Stimulated activated CD8-positive, alpha-beta memory T cell treated with anti-CD3 and anti-CD28 coated beads, Interleukin-12 subunit alpha, Interleukin-12 subunit beta, amount 100 ng/mL, for 1 hour (primary cell): ENCODE data around the gene PCIF1.
"Not testable (repeated sequence)": the region's sequence is repeated elsewhere in the genome, so short reads cannot be mapped to it uniquely, and the experiment has no call there.

Source experiments
- DNase-seq: peaks from one replicate; pipeline ENCODE4 v3.0.0-alpha.2; 2020; ENCODE audit warnings: low read depth

The PCIF1 gene

DNA sequence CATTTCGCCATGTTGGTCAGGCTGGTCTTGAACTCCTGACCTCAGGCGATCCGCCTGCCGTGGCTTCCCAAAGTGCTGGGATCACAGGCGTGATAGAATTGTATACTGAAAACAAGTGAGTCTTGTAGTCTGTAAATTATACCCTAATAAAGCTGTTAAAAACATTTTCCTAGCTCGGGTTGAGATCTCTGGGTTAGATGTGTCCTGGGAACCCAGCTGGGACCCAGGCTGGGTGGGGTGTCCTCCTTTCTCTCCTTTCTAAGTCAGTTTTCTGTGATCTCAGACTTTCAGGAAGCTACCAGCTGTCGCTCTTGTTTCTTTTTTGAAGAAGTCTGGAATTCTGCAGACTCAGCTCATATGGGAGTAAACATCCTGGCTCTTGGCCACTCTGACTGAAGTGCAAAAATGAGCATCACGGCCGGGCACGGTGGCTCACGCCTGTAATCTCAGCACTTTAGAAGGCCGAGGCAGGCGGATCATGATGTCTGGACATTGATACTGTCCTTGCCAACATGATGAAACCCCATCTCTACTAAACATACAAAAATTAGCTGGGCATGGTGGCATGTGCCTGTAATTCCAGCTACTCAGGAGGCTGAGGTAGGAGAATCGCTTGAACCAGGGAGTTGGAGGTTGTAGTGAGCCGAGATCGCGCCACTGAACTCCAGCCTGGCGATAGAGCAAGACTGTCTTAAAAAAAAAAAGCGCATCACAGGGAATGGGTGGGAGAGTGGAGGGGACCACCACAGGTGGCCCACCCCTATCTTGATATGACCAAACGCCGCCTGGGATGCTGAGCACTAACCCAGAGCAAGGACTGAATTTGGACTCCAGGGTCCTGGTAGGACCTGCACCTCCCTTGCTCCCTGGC is 9.9 kb upstream of the PCIF1 start:
- DNase-seq: no peak

DNA sequence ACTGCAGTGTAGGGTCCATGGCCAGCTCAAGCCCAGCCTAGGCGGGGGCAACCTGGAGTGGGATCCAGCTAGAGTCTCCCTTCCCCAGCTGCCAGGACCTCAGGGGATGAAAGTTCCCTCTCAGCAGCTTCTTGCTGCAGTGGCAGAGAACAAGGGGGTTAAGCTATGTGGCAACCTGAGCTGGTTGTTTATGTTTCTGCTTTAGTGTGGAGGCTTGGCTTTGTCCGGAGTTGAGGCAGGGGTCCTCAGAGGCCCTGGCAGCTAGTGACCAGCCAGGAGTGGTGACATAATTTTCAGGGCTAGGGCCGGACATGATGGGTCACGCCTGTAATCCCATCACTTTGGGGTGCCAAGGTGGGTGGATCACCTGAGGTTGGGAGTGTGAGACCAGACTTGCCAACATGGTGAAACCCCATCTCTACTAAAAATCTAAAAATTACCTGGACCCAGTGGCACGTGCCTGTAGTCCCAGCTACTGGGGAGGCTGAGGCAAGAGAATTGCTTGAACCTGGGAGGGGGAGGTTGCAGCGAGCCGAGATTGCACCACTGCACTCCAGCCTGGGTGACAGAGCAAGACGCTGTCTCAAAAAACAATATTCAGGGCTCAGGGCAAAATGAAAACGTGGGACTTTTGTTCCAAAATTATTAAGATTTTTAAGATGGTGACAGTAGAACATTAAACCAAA is 8.5 kb upstream of the PCIF1 start:
- no peak for DNase-seq

DNA sequence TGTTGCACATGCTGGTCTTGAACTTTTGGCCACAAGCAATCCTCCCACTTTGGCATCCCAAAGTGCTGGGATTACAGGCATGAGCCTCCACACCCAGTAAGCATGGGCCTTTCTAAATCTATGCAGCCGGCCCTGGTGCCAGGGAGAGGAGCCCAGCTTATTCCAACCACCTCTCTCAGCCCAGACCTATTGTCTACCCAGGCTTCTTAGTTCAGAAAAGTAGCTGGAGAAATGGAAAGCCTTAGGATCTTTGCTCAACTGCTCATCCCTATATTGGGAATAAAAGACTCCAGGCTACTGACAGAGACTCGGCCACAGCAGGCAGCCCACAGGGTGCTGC is 7.8 kb upstream of the PCIF1 start:
- no peak for DNase-seq

DNA sequence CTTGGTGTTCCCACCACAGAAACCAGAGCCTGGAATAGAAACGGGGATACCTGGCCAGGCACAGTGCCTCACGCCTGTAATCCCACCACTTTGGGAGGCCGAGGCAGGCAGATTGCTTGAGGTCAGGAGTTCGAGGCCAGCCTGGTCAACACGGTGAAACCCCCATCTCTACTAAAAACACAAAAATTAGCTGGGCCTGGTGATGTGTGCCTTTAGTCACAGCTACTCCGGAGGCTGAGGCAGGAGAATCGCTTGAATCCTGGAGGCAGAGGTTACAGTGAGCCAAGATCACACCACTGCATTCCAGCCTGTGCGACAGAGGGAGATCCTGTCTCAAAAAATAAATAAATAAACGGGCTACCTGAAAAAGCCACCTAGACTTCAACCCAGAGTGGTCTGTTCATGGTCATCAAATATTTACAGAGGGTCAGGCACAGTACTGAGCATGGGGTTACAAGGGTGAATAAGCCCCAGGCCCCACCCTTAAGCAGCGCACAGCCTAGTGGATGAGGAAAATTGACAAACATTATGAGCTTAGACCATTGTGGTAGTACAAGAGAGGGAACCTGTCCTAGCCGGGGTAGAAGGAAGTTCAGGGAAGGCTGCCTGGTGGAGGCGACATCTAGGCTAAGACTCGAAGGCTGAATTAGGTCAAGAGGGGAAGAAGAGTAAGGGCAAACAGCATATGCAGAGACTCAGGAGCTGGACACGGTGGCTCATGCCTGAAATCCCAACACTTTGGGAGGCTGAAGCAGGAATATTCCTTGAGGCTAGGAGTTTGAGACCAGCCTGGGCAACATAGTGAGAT is 7.2 kb upstream of the PCIF1 start:
- DNase-seq: no peak

DNA sequence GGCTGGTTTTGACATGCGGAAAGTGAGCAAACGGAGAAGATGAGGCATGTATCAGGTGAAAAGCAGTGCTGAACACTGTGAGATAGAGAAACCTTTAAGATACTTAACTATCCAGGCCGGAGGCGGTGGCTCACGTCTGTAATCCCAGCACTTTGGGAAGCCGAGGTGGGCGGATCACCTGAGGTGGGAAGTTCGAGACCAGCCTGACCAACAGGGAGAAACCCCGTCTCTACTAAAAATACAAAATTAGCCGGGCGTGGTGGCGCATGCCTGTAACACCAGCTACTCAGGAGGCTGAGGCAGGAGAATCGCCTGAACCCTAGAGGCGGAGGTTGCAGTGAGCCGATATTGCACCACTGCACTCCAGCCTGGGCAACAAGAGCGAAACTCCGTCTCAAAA is 2.8 kb upstream of the PCIF1 start:
- not testable (repeated sequence) for DNase-seq

DNA sequence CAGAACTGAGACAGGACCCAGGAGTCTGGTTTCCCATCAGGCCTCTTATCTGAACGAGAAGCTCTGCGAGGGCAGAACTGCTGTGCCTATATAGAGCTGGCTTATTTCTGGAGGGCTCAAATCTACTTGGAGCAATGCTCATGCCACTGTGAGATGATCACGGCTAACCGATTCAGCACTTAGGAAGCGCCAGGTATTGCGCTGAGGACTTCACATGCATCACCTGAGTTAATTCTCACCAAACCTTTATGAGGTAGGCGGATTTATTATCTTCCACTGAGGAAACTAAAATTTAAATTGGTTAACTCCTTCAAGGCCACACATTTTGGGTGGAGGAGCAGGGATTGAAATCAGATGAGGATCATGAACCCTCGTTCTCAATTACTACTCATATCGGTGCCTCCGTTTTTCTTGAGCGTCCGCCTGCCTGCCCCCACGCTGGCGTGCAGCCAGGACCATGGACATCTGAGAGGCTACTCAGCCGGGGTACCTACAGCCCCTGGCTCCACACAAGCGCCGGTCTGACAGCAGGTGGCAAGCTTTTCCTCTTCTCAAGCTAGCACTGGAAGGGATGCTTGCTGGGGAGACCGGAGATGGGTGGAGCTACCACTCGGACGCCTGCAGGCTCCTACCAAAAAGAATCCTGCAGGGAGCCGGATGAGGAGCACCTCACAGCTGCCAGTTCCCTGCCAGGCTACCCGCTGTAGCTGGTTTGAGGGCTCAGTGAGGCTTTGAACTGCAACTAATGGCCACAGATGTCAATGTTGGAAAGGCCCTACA is 1.0 kb upstream of the PCIF1 start:
- peak; percentile 22 for DNase-seq

DNA sequence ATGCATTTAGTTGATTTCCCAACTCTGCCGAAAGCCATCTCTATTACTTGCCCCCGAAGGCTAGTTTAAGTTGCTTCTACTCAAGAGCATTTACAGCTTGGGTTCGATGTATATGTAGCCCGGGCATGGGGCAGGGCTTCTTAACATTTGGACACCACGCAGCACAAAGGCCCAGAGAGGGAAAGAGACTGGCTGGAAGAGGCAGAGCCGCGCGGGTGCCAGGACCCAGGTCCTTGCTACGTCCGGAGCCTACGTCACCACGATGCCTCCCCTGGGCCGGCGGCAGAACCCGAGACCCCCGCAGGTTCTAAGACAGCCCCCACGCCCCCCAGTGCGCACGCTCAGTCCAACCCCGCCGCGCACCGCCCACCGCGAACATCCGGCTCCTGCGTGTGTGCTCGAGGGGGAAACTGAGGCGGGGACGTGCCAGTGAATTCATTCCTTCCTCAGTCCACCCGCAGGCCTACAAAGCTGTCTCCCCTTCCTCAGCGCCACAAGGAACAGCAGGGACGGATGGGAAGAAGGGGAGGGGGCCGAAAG is 367 bp upstream of the PCIF1 start:
- peak; percentile 32 for DNase-seq

DNA sequence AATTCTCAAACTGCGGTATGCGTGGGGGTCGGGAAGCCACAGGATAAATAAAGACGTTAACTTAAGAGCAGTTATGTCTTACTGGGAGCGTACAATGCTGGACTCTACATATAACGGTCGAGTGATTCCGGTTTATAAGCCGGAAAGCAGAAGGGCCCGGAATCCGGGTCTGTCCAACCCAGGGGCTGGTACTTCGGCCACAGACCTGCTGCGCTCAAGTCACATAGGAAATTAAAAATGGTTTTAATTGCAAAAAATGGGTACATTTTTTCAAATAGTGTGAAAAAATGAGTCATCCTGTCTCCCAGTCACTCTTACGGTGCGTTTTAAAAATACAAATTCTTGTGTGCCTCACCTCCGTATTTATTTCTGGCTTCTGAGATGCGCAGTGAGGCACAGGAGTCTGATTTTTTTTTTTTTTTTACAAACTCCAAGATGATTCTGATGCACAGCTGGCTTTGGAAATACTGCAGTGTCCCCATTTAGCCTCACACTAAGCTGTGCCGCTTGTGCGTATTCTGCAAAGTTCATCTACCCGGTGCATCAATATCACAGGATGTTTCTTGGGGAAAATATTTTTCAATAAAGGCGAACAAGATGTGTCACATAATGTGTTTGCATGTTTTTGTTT is 1.0 kb downstream of the PCIF1 start:
- DNase-seq: no peak

DNA sequence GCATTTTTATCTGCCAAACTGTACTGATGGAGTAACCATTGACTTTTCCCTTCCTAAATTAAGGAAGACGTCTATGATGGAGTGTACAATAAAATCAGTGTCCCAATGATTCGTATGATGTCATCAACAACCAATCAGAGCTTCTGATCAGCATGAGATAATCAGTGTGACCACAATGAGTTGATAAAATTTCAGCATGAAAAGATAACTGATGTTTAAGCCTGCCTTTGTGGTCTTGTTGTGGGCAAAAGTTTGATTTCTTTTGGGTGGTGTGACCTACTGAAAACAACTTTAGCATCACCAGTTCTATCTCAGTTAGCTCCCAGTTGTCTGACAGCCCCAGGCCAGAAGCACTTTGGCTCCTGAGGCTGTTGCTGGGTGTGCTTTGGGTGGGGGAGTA is 3.3 kb downstream of the PCIF1 start:
- DNase-seq: no peak

DNA sequence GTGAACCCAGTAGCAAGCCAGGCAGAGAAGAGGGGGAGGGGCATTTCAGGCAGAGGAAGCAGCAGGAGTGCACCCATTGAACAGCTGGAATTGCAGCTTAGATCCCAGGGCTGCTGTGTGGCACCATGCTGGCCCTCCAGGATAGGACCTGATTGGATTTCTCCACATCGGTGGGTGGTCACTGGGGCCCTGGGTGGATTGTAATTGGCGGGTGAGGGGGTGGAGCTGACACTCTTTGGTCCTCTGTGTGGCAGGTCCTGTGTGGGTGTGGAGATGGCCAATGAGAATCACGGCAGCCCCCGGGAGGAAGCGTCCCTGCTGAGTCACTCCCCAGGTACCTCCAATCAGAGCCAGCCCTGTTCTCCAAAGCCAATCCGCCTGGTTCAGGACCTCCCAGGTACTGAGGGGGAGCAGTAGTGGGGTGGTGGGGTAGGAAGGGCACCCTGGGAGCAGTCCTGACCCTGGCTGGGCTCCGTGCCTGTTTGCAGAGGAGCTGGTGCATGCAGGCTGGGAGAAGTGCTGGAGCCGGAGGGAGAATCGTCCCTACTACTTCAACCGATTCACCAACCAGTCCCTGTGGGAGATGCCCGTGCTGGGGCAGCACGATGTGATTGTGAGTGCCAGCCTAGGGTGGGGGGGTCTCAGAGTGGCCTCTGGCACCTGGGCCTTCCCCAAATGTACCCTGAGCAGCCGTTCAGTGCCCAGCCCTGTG is 4.4 kb downstream of the PCIF1 start:
- no peak for DNase-seq

DNA sequence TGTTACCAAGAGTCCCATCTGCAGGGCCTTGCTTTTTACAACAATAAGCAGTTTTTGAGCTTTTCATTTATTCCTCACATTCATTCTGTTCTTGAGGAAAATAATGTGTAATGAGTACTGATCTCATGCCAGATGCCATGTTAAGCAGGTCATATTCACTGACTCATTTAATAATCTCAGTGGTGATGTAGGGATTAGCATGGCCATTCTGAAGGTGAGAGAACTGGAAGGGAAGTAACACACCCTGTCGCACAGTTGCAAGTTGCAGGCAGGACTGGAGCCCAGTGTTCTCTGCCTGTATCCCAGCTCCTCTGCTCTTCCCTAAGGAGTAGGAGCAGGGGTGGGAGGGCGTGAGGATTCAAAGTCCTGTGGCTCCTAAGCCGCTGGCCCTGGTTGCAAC is 5.6 kb downstream of the PCIF1 start:
- no peak for DNase-seq

DNA sequence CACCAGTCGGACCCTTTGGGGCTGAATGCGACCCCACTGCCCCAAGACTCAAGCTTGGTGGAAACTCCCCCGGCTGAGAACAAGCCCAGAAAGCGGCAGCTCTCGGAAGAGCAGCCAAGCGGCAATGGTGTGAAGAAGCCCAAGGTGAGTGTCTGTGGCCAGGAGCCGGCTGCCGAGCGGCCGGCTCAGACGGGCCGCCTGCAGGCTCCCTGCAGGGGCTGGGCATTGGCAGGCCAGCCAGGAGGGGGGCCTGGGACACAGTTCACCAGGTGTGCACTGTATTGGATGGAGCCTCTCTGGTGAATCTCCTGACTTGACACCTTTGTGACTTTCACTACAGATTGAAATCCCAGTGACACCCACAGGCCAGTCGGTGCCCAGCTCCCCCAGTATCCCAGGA is 6.0 kb downstream of the PCIF1 start:
- DNase-seq: no peak

DNA sequence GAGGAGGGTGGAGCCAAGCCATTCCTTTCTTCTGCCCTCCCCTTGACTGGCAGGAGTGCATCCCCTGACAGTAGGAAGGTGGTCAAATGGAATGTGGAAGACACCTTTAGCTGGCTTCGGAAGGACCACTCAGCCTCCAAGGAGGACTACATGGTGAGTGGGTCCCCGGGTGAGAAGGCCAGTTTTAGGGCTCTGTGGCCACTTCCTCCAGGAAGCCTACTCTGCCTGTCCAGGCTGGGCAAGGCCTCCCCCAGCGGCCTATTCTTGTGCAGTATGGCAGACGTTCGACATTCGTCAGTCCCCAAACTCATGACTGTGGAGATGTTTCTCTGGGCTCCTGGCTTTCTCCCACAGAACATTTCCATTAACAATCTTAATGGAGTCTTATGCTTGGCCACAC is 9.1 kb downstream of the PCIF1 start:
- DNase-seq: no peak

DNA sequence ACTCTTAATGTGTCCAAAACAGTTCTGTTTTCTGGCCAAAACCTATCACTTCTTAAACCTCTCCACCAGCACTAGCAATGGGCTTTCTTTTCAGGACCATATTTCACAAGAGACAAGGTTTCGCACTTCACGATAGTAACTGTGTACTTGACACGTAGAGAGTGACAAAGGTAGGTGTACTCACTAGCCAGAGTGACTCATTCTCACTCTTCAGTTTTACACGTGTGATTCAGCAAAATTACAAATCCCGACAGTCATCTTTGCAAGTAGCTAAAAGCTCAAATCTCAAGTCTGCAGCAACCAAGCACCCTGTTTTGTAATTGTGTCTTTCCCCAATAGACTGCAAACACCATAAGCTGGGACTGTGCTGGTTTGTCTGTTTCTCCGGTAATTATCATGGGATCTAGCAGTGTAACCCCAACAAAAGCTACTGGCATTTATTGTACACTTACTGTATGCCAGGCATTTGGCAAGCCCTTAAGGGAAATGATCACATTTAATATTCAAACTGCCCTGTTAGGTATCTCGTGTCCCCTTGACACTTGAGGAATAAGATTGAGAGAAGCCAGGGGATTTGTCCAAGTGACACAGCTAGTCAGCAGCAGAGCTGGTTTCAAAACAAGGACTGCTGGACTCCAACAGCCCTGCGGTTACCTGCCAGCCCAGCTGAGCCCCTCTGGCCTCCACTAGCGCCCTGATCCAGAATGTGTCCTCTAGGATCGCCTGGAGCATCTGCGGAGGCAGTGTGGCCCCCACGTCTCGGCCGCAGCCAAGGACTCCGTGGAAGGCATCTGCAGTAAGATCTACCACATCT is 9.9 kb downstream of the PCIF1 start:
- DNase-seq: no peak

DNA sequence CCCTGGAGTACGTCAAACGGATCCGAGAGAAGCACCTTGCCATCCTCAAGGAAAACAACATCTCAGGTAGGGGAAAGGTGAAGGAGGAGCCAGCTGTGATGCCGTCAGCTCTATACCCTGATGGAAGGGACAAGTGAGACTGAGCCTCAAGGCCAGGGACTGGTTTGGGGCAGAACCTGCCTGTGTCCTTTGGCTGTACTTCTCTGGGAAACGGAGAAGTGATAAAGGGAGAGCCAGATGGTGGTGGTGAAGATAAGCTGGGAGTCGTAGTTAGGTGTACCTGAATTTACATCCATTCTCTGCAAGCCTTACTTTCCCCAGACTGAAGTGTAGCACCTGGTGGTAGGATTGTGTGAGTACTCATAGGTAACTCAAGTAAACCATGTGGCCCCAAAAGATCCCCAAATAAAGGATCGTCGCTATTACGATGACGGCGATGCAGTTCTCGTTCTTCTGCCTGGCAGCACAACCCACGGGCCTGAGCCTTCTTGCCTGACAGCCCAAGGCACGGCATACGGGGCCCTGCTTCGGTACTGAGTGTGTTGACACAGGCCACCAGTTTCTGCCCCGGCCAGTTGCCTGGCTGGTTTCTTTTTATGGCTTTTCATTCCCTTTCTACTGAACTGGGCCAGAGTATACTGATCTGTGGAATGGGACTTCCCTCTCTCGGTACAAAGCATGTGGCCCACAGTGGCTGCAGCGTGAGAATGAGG is 10.6 kb downstream of the PCIF1 start:
- DNase-seq: no peak

DNA sequence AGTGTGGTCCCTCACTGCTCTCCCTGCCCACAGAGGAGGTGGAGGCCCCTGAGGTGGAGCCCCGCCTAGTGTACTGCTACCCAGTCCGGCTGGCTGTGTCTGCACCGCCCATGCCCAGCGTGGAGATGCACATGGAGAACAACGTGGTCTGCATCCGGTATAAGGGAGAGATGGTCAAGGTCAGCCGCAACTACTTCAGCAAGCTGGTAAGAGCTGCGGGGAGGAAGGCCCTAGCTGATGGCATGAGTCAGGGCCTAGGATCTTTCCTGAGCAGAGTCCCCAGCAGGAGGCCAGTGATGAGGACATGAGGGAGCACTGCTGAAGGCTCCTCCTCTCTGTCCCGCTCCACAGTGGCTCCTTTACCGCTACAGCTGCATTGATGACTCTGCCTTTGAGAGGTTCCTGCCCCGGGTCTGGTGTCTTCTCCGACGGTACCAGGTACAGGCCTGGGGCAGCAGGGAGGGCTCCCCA is 11.2 kb downstream of the PCIF1 start:
- DNase-seq: no peak

DNA sequence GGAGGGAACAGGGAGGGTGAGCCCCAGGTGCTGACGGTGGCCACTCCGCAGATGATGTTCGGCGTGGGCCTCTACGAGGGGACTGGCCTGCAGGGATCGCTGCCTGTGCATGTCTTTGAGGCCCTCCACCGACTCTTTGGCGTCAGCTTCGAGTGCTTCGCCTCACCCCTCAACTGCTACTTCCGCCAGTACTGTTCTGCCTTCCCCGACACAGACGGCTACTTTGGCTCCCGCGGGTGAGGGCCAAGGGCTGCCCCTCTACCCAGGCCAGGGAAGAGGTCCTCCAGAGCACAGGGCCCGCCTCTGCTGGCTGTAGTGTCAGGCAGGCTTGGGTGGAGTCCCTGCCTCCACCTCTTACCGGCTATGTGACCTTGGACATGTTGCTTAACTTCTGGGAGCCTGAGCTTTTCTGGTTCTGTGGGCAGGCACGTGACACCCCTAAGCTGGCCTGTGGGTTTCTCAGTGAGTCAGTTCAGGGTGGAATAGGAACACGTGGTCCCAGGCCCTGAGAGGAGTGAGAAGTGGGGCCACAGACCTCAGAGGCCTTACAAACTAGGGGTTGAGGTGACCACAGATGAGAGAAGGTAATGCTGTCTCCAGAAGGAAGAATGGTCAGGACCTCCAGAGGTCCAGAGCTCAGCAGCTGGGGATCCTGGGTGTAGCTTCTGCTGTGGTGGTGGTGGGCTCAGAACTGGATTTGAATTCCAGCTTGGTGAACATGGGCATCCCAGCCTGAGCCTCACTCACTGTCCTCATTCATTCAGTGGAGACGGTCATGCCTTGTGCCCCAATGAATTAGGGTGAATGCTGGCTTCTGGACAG is 11.9 kb downstream of the PCIF1 start:
- DNase-seq: peak; percentile 38
